Ovary (tissue), 9 donors: Measurements from ENCODE around the gene CYSRT1. TPM values are rescaled to one million over a fixed set of nuclear protein-coding genes. Genes with fewer than 3 reads are reported as not detected.
"Not testable (repeated sequence)": the region's sequence is repeated elsewhere in the genome, so short reads cannot be mapped to it uniquely, and the experiment has no call there.

Source experiments
- DNase-seq, 5 donors: peaks; one replicate each; pipeline ENCODE4 v3.0.0-alpha.2; 2019 to 2020
- H3K27ac ChIP-seq, 2 donors: fragments of 200-600 bp; one replicate each; pipeline versions ENCODE4 v1.5.1 to v1.8.0; 2019 to 2022
- H3K27me3 ChIP-seq: fragments of 200-600 bp; one replicate; pipeline ENCODE4 v1.8.0; 2022
- H3K36me3 ChIP-seq: fragments of 200-600 bp; sonication (generic); one replicate; pipeline ENCODE4 v1.5.1; 2019
- H3K4me1 ChIP-seq: one replicate; pipeline ENCODE4 v1.8.1; 2013; ENCODE audit warnings: mild to moderate bottlenecking, moderate library complexity; ENCODE audit not compliant: insufficient read depth
- H3K4me3 ChIP-seq: fragments of 200-600 bp; sonication (generic); one replicate; pipeline ENCODE4 v1.5.1; 2017
- H3K9me3 ChIP-seq, 2 donors: fragments of 200-600 bp in 1 of 2; sonication (generic) in 1 of 2; one replicate each; pipeline versions ENCODE4 v1.5.1 to v1.8.1; 2013 to 2019; ENCODE audit warnings: mild to moderate bottlenecking in 1 of 2, moderate library complexity in 1 of 2
- EP300 ChIP-seq: sonication (generic); formaldehyde crosslinking; IDR thresholded peaks from one replicate; pipeline ENCODE4 v1.6.1; 2017; ENCODE audit warnings: antibody characterized with exemption
- POLR2A ChIP-seq: fragments of 450-650 bp; IDR thresholded peaks from one replicate; pipeline ENCODE4 v1.6.1; 2017; ENCODE audit warnings: antibody characterized with exemption, mild to moderate bottlenecking, moderate library complexity
- WGBS, 3 donors: extraction: QIAGEN DNeasy Blood & Tissue Kit in 1 of 3; methylation state at CpG; one replicate each; pipeline versions ENCODE4 v1.1.5 to v1.1.7; 2013 to 2017; 5-methylcytosine and 5-hydroxymethylcytosine counted together
- intact Hi-C, 4 donors: fragments of 100-400 bp; cut with DNase I; formaldehyde crosslinking; loops; one replicate each; pipeline versions ENCODE4 v1.11.0 to v1.15.1; 2022 to 2023
- polyA plus RNA-seq, 2 donors: library from polyadenylated mRNA; stranded (reverse); fragments of 200-250 nt in 1 of 2; fragments of 350-450 nt in 1 of 2; fragmentation: Illumina TruSeq in 1 of 2; extraction: RNeasy Lipid Tissue Mini Kit (QIAGEN cat#74804) in 1 of 2; gene quantifications; one replicate each; pipeline ENCODE4 v1.2.3, GENCODE V29; 2013 to 2014
- total RNA-seq, 7 donors: library from RNA; depleted of rRNA in 2 of 7; stranded (reverse); fragments of >200 nt in 2 of 7; fragmentation: NEBNext Ultra II Directional in 3 of 7; extraction: Animal tissue kit (Norgen Biotek cat#: 25700) in 3 of 7; gene quantifications; one replicate each; pipeline versions ENCODE4 v1.1.0 to v1.2.4, GENCODE V29; 2016 to 2023
- TF ChIP-seq, protein P1 (sequence below), 3 donors: fragments of 450-650 bp in 2 of 3; fragments of 200-600 bp in 1 of 3; IDR thresholded peaks; one replicate each; pipeline versions ENCODE4 v1.5.1 to v1.8.0; 2016 to 2022; ENCODE audit warnings: antibody characterized with exemption in 3 of 3, mild to moderate bottlenecking in 1 of 3
- donor health status: DM: no; HTN: no; CAD: no; lungs with moderate emphysema.
- donor health status: DM: no; HTN: no; CAD: no.
- donor health status: Bipolar disorder and iron deficiency.
- donor health status: DM: yes; HTN: yes; CAD: no.
- donor health status: DM: no; HTN: no; CAD: no.
- donor health status: DM: yes; HTN: yes; CAD: no.

CYSRT1 gene
- total and polyA plus RNA-seq, 9 donors = 0.12 to 0.80 (median 0.17) TPM; not detected in 4

DNA sequence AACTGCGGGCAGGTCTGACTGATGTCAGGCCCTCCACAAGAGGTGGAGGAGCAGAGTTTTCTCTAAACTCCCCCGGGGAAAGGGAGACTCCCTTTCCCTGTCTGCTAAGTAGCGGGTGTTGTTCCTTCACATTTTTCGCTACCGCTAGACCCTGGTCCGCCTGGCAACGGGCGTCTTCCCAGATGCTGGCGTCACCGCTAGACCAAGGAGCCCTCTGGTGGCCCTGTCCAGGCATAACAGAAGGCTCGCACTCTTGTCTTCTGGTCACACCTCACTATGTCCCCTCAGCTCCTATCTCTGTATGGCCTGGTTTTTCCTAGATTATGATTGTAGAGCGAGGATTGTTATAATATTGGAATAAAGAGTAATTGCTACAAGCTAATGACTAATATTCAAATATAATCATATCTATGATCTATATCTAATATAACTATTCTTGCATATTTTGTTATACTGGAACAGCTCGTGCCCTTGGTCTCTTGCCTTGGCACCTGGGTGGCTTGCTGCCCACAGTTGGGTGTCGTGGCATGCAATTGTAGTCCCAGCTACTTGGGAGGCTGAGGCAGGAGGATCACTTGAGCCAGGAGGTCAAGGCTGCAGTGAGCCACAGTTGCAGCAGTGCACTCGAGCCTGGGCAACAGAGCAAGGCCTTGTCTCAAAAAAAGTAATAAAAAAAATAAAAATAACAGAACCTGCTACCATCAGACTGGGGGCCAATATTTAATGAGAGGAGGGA lies 37.4 kb downstream of the CYSRT1 start:
- H3K36me3 ChIP-seq, intact Hi-C loops, H3K27ac ChIP-seq, H3K9me3 ChIP-seq, H3K4me1 ChIP-seq, H3K4me3 ChIP-seq, H3K27me3 ChIP-seq: not testable (repeated sequence)
- TF ChIP-seq, protein P1, sequence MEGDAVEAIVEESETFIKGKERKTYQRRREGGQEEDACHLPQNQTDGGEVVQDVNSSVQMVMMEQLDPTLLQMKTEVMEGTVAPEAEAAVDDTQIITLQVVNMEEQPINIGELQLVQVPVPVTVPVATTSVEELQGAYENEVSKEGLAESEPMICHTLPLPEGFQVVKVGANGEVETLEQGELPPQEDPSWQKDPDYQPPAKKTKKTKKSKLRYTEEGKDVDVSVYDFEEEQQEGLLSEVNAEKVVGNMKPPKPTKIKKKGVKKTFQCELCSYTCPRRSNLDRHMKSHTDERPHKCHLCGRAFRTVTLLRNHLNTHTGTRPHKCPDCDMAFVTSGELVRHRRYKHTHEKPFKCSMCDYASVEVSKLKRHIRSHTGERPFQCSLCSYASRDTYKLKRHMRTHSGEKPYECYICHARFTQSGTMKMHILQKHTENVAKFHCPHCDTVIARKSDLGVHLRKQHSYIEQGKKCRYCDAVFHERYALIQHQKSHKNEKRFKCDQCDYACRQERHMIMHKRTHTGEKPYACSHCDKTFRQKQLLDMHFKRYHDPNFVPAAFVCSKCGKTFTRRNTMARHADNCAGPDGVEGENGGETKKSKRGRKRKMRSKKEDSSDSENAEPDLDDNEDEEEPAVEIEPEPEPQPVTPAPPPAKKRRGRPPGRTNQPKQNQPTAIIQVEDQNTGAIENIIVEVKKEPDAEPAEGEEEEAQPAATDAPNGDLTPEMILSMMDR (IDR thresholded peaks at IDR 0.05) = peak in 1 of 3 donors; percentile 18
- DNase-seq = peak in 2 of 5 donors; percentile 17 to 50
- 34 to 45% (median 36%) methylated on average over 15 of the region's 15 CpGs for WGBS, 3 donors

DNA sequence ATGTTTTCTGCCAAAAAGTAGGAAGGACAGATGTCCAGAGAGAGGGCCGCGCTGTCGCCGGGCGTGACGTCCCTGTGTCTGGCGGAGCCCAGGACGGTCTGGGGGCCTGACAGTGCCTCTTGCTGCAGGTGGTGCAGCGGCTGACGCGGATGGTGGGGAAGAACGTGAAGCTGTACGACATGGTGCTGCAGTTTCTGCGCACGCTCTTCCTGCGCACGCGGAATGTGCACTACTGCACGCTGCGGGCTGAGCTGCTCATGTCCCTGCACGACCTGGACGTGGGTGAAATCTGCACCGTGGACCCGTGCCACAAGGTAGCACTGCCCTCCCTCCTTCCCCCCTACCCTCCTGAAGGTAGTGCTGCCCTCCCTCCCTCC lies 37.9 kb downstream of the CYSRT1 start:
- DNase-seq = peak in 2 of 5 donors; percentile 10 to 33
- WGBS, 3 donors = 84 to 87% (median 86%) methylated on average over 24 of the region's 24 CpGs
- Histone ChIP-seq H3K9me3 (no peaks in the 10 kb centered on the region), H3K27me3 (no peaks in the 10 kb centered on the region), H3K4me1 (no peaks in the 10 kb centered on the region), H3K4me3 (no peak overlapping the region), H3K36me3 (no peaks in the 10 kb centered on the region), H3K27ac (no peak overlapping the region)
- TF ChIP-seq, protein P1 (IDR thresholded peaks at IDR 0.05) = no peak
- no peak for TF ChIP-seq EP300
- no peak for TF ChIP-seq POLR2A
- intact Hi-C loops = no loop called here

DNA sequence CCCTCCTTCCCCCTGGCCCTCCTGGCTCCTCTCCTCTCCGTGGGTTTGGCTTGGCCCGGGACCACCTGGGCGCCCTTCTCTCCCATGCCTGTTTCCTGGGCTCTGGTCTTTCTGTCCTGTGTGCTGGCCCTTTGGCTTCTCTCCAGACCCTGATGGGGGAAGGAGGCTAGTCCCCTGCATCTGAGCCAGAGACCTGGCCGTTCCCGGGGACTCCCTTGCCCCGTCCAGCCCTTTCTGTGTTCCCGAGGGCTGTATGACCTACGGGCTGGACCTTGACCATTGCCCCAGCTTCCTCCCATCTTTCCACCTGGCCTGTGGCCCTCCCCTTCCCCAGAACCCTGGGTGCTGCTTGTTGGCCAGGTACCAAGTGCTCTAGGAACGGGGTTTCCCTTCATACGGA lies 38.5 kb downstream of the CYSRT1 start:
- H3K27me3 ChIP-seq = no peaks in the 10 kb centered on the region
- H3K9me3 ChIP-seq = no peaks in the 10 kb centered on the region
- no peaks in the 10 kb centered on the region for H3K4me1 ChIP-seq
- no peak overlapping the region for H3K27ac ChIP-seq
- H3K36me3 ChIP-seq = no peaks in the 10 kb centered on the region
- 62 to 70% (median 70%) methylated on average over 10 of the region's 10 CpGs for WGBS, 3 donors
- no peak for TF ChIP-seq POLR2A
- TF ChIP-seq, protein P1 (IDR thresholded peaks at IDR 0.05) = no peak
- no peak for TF ChIP-seq EP300
- H3K4me3 ChIP-seq = no peak overlapping the region
- peak in 1 of 5 donors; percentile 27 for DNase-seq
- intact Hi-C loops = no loop called here

DNA sequence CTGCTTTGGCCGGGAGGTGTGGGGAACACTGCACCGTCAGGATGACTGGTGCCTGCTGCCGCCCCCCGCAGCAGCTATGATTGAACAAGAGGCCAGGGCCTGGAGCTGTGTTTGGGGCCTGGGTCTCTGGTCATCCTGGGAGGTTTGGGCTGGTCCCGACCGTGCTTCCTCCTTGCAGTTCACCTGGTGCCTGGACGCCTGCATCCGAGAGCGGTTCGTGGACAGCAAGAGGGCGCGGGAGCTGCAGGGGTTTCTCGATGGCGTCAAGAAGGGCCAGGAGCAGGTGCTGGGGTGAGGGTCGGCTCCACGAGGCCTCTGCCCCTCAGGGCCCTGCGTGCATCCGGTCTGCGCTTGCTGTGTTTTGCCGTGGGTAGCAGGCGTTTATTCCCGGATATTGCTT lies 39.1 kb downstream of the CYSRT1 start:
- no peaks in the 10 kb centered on the region for H3K9me3 ChIP-seq
- H3K4me1 ChIP-seq = peaks cover 3% of the 10 kb centered on the region
- peak in 1 of 5 donors; percentile 35 for DNase-seq
- intact Hi-C loops = no loop called here
- WGBS, 3 donors = 91 to 96% (median 92%) methylated on average over 22 of the region's 22 CpGs
- no peaks in the 10 kb centered on the region for H3K36me3 ChIP-seq
- no peak overlapping the region for H3K27ac ChIP-seq
- H3K27me3 ChIP-seq = no peaks in the 10 kb centered on the region
- H3K4me3 ChIP-seq = no peak overlapping the region
- no peak for TF ChIP-seq EP300

DNA sequence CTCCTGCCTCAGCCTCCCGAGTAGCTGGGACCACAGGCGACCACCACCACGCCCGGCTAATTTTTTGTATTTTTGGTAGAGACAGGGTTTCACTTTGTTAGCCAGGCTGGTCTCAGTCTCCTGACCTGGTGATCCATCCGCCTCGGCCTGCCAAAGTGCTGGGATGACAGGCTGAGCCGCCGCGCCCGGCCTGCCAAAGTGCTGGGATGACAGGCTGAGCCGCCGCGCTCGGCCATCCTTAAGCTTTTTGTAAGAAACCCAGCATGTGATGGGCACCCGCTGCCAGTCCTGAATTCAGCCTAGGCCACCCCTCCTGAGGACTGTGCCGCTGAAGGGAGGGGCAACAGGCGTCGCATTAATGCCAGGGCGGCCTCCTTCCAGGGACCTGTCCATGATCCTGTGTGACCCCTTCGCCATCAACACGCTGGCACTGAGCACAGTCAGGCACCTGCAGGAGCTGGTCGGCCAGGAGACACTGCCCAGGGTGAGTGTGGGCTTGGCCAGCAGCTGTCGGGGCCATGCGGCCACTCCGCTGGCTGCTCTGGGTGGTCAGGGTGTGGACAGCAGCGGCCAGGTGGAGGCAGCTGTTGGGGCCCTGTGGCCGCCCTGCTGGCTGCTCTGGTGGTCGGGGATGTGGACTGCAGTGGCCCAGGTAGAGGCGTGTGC lies 40.7 kb downstream of the CYSRT1 start:
- Histone ChIP-seq H3K4me1 (peaks cover 6% of the 10 kb centered on the region), H3K4me3 (no peak overlapping the region), H3K36me3 (no peaks in the 10 kb centered on the region), H3K9me3 (no peaks in the 10 kb centered on the region), H3K27me3 (no peaks in the 10 kb centered on the region), H3K27ac (no peak overlapping the region)
- no peak for DNase-seq
- 88 to 89% (median 89%) methylated on average over 28 to 29 of the region's 29 CpGs for WGBS, 3 donors
- TF ChIP-seq, protein P1 (IDR thresholded peaks at IDR 0.05) = no peak
- no peak for TF ChIP-seq POLR2A
- no peak for TF ChIP-seq EP300
- intact Hi-C loops = no loop called here
